Kidney epithelial cell (primary cell): Measurements from ENCODE around the gene NRROS. TPM values are rescaled to one million over a fixed set of nuclear protein-coding genes. Genes with fewer than 3 reads are reported as not detected.

ENCODE experiments used
- DNase-seq: peaks from one replicate; pipeline ENCODE4 v3.0.0-alpha.2; 2010; ENCODE audit warnings: low read depth
- H3K27me3 ChIP-seq: 2 replicates; pipeline ENCODE4 v1.6.0; 2011; ENCODE audit warnings: low read length; ENCODE audit not compliant: control insufficient read depth, insufficient read depth
- H3K36me3 ChIP-seq: 2 replicates; pipeline ENCODE4 v1.5.1; 2011; ENCODE audit warnings: low read length; ENCODE audit not compliant: control insufficient read depth, insufficient read depth
- H3K4me3 ChIP-seq: 2 replicates; pipeline ENCODE4 v1.5.1; 2011; ENCODE audit warnings: low read depth, mild to moderate bottlenecking, control low read depth, low read length
- total RNA-seq: library from RNA; depleted of rRNA; stranded (reverse); fragments of >200 nt; gene quantifications from 2 replicates; pipeline ENCODE4 v1.2.3, GENCODE V29; 2015
- TF ChIP-seq, protein P1 (sequence below): IDR thresholded peaks from 2 replicates; pipeline ENCODE4 v1.5.1; 2011; ENCODE audit warnings: mild to moderate bottlenecking, moderate library complexity, low read length, control low read depth, inconsistent platforms; ENCODE audit not compliant: insufficient read depth, poor library complexity, severe bottlenecking

NRROS gene
- total RNA-seq, 1 donor from 2014 or later, result 1.8 TPM

DNA sequence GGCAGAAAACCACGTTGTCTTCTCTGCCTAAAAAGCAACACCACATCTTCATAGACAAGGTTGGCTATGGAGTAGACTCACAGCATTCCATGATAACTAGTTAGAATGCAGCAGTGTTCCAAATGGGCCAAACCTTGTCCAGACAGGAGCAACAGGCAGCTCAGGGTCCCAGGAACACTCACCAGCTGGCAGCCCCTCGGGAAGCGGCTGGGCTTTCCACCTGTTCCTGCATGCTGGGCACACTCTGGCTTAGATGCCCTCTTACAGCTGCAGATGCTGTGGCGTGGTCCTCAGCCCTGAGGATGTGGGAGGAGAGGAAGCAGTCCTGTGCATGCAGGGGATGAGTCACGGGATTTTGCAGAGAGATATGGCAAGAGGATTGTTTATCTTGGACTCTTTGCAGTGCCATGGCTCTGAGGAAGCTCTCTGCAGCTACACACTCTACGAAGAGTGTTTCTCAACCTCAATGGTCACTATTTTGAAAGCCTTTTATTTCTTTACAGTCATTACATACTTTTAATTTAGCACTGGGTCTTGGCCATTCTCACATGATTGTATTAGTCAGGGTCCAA lies 11.3 kb downstream of the NRROS start:
- no peaks in the 10 kb centered on the region for H3K27me3 ChIP-seq
- DNase-seq, result peak; percentile 92
- H3K4me3 ChIP-seq, result no peak overlapping the region
- H3K36me3 ChIP-seq, result no peaks in the 10 kb centered on the region
- TF ChIP-seq, protein P1, sequence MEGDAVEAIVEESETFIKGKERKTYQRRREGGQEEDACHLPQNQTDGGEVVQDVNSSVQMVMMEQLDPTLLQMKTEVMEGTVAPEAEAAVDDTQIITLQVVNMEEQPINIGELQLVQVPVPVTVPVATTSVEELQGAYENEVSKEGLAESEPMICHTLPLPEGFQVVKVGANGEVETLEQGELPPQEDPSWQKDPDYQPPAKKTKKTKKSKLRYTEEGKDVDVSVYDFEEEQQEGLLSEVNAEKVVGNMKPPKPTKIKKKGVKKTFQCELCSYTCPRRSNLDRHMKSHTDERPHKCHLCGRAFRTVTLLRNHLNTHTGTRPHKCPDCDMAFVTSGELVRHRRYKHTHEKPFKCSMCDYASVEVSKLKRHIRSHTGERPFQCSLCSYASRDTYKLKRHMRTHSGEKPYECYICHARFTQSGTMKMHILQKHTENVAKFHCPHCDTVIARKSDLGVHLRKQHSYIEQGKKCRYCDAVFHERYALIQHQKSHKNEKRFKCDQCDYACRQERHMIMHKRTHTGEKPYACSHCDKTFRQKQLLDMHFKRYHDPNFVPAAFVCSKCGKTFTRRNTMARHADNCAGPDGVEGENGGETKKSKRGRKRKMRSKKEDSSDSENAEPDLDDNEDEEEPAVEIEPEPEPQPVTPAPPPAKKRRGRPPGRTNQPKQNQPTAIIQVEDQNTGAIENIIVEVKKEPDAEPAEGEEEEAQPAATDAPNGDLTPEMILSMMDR, result no peak

DNA sequence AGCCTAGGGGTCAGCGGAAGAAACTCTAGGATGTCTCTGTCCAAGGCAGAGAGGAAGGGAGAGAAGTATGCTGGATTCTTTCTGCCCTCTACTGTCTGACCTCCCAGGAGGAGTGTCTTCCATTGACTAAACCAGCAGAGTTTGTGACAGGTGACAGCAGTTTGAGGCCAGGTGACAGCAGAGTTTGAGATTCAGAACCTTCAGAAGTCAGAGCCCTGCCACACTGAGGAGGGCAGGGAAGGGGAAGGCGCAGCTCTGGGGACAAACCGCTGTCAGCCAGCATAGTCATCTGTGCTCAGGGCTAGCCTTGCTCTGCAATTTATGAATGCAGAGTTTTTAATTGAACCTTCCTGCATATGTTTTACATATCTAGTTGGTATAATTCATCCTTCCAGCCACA lies 12.3 kb downstream of the NRROS start:
- H3K27me3 ChIP-seq, result no peaks in the 10 kb centered on the region
- TF ChIP-seq, protein P1, result no peak
- DNase-seq, result no peak
- H3K4me3 ChIP-seq, result no peak overlapping the region
- no peaks in the 10 kb centered on the region for H3K36me3 ChIP-seq

GRCh38 chr3:196652961-196653795 lies 13.7 kb downstream of the NRROS start:
- no peak overlapping the region for H3K4me3 ChIP-seq
- TF ChIP-seq, protein P1, result no peak
- H3K27me3 ChIP-seq, result no peaks in the 10 kb centered on the region
- H3K36me3 ChIP-seq, result no peaks in the 10 kb centered on the region
- no peak for DNase-seq

DNA sequence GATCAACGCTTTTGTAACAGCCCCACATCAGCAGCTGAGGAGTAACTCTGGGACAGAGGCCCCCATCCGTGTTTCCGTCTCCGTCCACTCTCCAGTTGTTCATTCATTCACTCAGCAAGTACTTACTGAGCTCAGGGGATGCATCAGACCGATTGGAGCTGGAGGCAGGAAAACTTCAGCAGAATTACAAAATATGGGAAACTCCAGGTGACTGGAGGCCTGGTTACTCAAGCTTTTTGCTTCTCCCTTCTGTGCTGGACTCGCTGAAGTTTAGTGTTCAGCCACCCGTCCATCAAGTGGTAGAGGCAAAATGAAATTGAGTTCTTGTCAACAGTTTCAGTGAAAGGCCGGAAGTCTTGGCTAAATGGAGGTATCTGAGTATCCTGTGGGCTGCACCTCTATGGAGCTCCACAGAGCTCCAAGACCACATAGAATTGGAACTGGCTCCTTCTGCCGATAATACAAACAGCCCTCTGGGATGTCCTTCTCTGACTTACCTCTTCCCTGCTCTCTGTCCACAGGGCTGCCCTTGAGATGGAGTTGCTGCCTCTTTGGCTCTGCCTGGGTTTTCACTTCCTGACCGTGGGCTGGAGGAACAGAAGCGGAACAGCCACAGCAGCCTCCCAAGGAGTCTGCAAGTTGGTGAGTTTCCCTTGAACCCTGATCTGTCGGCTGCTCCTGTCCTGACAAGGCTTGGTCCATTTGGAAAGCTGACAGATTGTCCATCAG lies 14.7 kb downstream of the NRROS start:
- Histone ChIP-seq H3K27me3 (no peaks in the 10 kb centered on the region), H3K36me3 (no peaks in the 10 kb centered on the region), H3K4me3 (no peak overlapping the region)
- no peak for DNase-seq
- TF ChIP-seq, protein P1, result no peak

- H3K4me3 ChIP-seq, result no peak overlapping the region
- TF ChIP-seq, protein P1, result no peak
- H3K36me3 ChIP-seq, result no peaks in the 10 kb centered on the region
- DNase-seq, result peak; percentile 82
- H3K27me3 ChIP-seq, result no peaks in the 10 kb centered on the region
These were observed 15.2 kb downstream of the NRROS start for GRCh38 chr3:196654735-196655090.
